Testis (tissue), 2 donors: ENCODE measurements around the gene EPS15.

Experiments used
- POLR2A ChIP-seq: fragments of 450-650 bp; IDR thresholded peaks from one replicate; pipeline ENCODE4 v1.6.1; 2017; ENCODE audit warnings: antibody characterized with exemption, mild to moderate bottlenecking, moderate library complexity
- TF ChIP-seq, protein P1 (sequence below), 3 experiments: fragments of 450-650 bp in 2 of 3; fragments of 200-600 bp in 1 of 3; sonication (generic) in 1 of 3; IDR thresholded peaks; one replicate each; pipeline ENCODE4 v1.5.1; 2016 to 2019; ENCODE audit warnings: antibody characterized with exemption in 3 of 3, mild to moderate bottlenecking in 2 of 3, moderate library complexity in 1 of 3

DNA sequence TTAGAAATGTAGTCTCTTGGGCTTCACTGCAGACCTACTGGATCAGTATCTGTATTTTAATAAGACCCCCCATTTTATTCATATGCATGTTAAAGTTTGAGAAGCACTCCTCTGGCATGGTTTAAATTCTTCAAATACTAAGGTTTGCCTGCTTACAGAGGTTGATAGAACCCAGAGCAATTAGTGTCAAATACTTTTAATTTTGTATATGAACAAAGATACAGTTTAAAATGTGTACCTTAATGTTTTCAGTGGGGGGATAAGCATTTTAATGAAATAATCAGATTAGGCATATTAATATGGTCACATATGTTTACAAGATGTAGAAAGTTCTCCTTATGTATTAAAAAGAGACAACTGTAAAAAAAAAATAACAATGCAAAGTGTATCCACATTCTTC, 40.4 kb upstream of the EPS15 start:
- TF ChIP-seq, protein P1, sequence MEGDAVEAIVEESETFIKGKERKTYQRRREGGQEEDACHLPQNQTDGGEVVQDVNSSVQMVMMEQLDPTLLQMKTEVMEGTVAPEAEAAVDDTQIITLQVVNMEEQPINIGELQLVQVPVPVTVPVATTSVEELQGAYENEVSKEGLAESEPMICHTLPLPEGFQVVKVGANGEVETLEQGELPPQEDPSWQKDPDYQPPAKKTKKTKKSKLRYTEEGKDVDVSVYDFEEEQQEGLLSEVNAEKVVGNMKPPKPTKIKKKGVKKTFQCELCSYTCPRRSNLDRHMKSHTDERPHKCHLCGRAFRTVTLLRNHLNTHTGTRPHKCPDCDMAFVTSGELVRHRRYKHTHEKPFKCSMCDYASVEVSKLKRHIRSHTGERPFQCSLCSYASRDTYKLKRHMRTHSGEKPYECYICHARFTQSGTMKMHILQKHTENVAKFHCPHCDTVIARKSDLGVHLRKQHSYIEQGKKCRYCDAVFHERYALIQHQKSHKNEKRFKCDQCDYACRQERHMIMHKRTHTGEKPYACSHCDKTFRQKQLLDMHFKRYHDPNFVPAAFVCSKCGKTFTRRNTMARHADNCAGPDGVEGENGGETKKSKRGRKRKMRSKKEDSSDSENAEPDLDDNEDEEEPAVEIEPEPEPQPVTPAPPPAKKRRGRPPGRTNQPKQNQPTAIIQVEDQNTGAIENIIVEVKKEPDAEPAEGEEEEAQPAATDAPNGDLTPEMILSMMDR (IDR thresholded peaks at IDR 0.05): no peak
- no peak for TF ChIP-seq POLR2A
